NT2/D1 (cell line): Measurements from ENCODE around the gene TMEM119.
"Not testable (repeated sequence)": the region's sequence is repeated elsewhere in the genome, so short reads cannot be mapped to it uniquely, and the experiment has no call there.

Experiments
- DNase-seq: peaks from one replicate; pipeline ENCODE4 v3.0.0-alpha.2; 2011; ENCODE audit warnings: low read depth, low spot score
- H3K27me3 ChIP-seq: 2 replicates; pipeline ENCODE4 v1.6.0; 2011; ENCODE audit warnings: mild to moderate bottlenecking; ENCODE audit not compliant: insufficient read length, insufficient read depth
- H3K36me3 ChIP-seq: 2 replicates; pipeline ENCODE4 v1.6.1; 2011; ENCODE audit warnings: mild to moderate bottlenecking, low read length, mixed read lengths; ENCODE audit not compliant: insufficient read depth, insufficient read length
- H3K4me1 ChIP-seq: 2 replicates; pipeline ENCODE4 v1.5.1; 2011; ENCODE audit not compliant: insufficient read depth, insufficient read length
- H3K4me3 ChIP-seq: 2 replicates; pipeline ENCODE4 v1.5.1; 2011; ENCODE audit warnings: low read depth; ENCODE audit not compliant: insufficient read length
- H3K9ac ChIP-seq: 2 replicates; pipeline ENCODE4 v1.6.0; 2011; ENCODE audit warnings: low read depth; ENCODE audit not compliant: insufficient read length
- H3K9me3 ChIP-seq: 2 replicates; pipeline ENCODE4 v1.5.1; 2011; ENCODE audit warnings: mild to moderate bottlenecking, low read length; ENCODE audit not compliant: insufficient read depth
- SUZ12 ChIP-seq: IDR thresholded peaks from 2 replicates; pipeline ENCODE4 v1.6.1; 2011; ENCODE audit not compliant: insufficient read length, insufficient read depth; ENCODE audit errors: extremely low read depth
- YY1 ChIP-seq: IDR thresholded peaks from 2 replicates; pipeline ENCODE4 v1.6.1; 2011; ENCODE audit not compliant: insufficient read length, insufficient read depth
- ZNF274 ChIP-seq: IDR thresholded peaks from 2 replicates; pipeline ENCODE4 v1.6.1; 2011; ENCODE audit warnings: mild to moderate bottlenecking, low read depth, low read length

Gene TMEM119

GRCh38 chr12:108622921-108623514 is 25.1 kb upstream of the TMEM119 start:
- Histone ChIP-seq H3K4me1 (peaks cover 7% of the 10 kb centered on the region), H3K36me3 (no peaks in the 10 kb centered on the region), H3K9ac (no peak overlapping the region), H3K27me3 (no peaks in the 10 kb centered on the region), H3K4me3 (no peak overlapping the region), H3K9me3 (peaks cover 16% of the 10 kb centered on the region; the same call in 1 of the 2 replicates)
- DNase-seq, result no peak
- TF ChIP-seq SUZ12 (no peak), YY1 (no peak), ZNF274 (no peak)

- no peaks in the 10 kb centered on the region for H3K36me3 ChIP-seq
- no peak for TF ChIP-seq YY1
- TF ChIP-seq ZNF274, result no peak
- no peak for TF ChIP-seq SUZ12
- H3K4me3 ChIP-seq, result no peak overlapping the region
- H3K4me1 ChIP-seq, result peaks cover 7% of the 10 kb centered on the region
- H3K27me3 ChIP-seq, result no peaks in the 10 kb centered on the region
- H3K9ac ChIP-seq, result no peak overlapping the region
- H3K9me3 ChIP-seq, result peaks cover 16% of the 10 kb centered on the region; the same call in 1 of the 2 replicates
- no peak for DNase-seq
Observed at GRCh38 chr12:108622421-108622820, 24.5 kb upstream of the TMEM119 start.

GRCh38 chr12:108621161-108621560 is 23.3 kb upstream of the TMEM119 start:
- TF ChIP-seq ZNF274, result no peak
- TF ChIP-seq YY1, result no peak
- TF ChIP-seq SUZ12, result no peak
- H3K9ac ChIP-seq, result no peak overlapping the region
- DNase-seq, result no peak
- no peak overlapping the region for H3K4me3 ChIP-seq
- no peaks in the 10 kb centered on the region for H3K36me3 ChIP-seq
- no peaks in the 10 kb centered on the region for H3K27me3 ChIP-seq
- H3K4me1 ChIP-seq, result peaks cover 9% of the 10 kb centered on the region
- peaks cover 17% of the 10 kb centered on the region; the same call in 1 of the 2 replicates for H3K9me3 ChIP-seq

GRCh38 chr12:108620236-108620879 is 22.5 kb upstream of the TMEM119 start:
- TF ChIP-seq YY1 (no peak), SUZ12 (no peak), ZNF274 (no peak)
- Histone ChIP-seq H3K9ac (no peak overlapping the region), H3K36me3 (no peaks in the 10 kb centered on the region), H3K27me3 (no peaks in the 10 kb centered on the region), H3K9me3 (peaks cover 17% of the 10 kb centered on the region; the same call in 1 of the 2 replicates), H3K4me1 (peaks cover 9% of the 10 kb centered on the region), H3K4me3 (no peak overlapping the region)
- no peak for DNase-seq

- H3K36me3 ChIP-seq, result no peaks in the 10 kb centered on the region
- peaks cover 9% of the 10 kb centered on the region for H3K4me1 ChIP-seq
- TF ChIP-seq ZNF274, result no peak
- no peak for TF ChIP-seq YY1
- no peak for TF ChIP-seq SUZ12
- H3K27me3 ChIP-seq, result no peaks in the 10 kb centered on the region
- H3K9ac ChIP-seq, result no peak overlapping the region
- no peak for DNase-seq
- peaks cover 15% of the 10 kb centered on the region; the same call in 1 of the 2 replicates for H3K9me3 ChIP-seq
- no peak overlapping the region for H3K4me3 ChIP-seq
Observed at GRCh38 chr12:108619369-108620160, 21.7 kb upstream of the TMEM119 start.

GRCh38 chr12:108618953-108619274 is 21.0 kb upstream of the TMEM119 start:
- H3K9me3 ChIP-seq, result peaks cover 15% of the 10 kb centered on the region; the same call in 1 of the 2 replicates
- H3K4me3 ChIP-seq, DNase-seq, H3K4me1 ChIP-seq, H3K36me3 ChIP-seq, H3K27me3 ChIP-seq, H3K9ac ChIP-seq: not testable (repeated sequence)
